Neural progenitor cell (in vitro differentiated cells): ENCODE measurements around the gene DYNLRB1. TPM values are rescaled to one million over a fixed set of nuclear protein-coding genes. Genes with fewer than 3 reads are reported as not detected.

Experiments used
- DNase-seq: peaks from one replicate; pipeline ENCODE4 v3.0.0-alpha.2; 2016; ENCODE audit warnings: low spot score
- H2AFZ ChIP-seq: fragments of 200-600 bp; sonication (generic); replicated peaks from 2 replicates; pipeline ENCODE4 v1.6.1; 2016; ENCODE audit warnings: antibody characterized with exemption
- H3F3A ChIP-seq: fragments of 200-600 bp; sonication (generic); 2 replicates; pipeline ENCODE4 v1.6.1; 2016; ENCODE audit warnings: antibody characterized with exemption, low read depth
- H3K27ac ChIP-seq: fragments of 200-600 bp; sonication (generic); 2 replicates; pipeline ENCODE4 v1.5.1; 2016; ENCODE audit warnings: mild to moderate bottlenecking
- H3K27me3 ChIP-seq: fragments of 200-600 bp; sonication (generic); 2 replicates; pipeline ENCODE4 v1.6.1; 2016; ENCODE audit warnings: mild to moderate bottlenecking, moderate library complexity
- H3K36me3 ChIP-seq: fragments of 200-600 bp; sonication (generic); 2 replicates; pipeline ENCODE4 v1.5.1; 2016
- H3K4me1 ChIP-seq: fragments of 200-600 bp; sonication (generic); 2 replicates; pipeline ENCODE4 v1.6.1; 2016; ENCODE audit warnings: mixed run types
- H3K4me2 ChIP-seq: fragments of 200-600 bp; sonication (generic); 2 replicates; pipeline ENCODE4 v1.6.1; 2016
- H3K4me3 ChIP-seq: fragments of 200-600 bp; sonication (generic); 2 replicates; pipeline ENCODE4 v1.5.1; 2016
- H3K79me2 ChIP-seq: fragments of 200-600 bp; sonication (generic); 2 replicates; pipeline ENCODE4 v1.6.1; 2016; ENCODE audit warnings: low read depth
- H3K9ac ChIP-seq: fragments of 200-600 bp; sonication (generic); 2 replicates; pipeline ENCODE4 v1.6.1; 2016
- H3K9me3 ChIP-seq: fragments of 200-600 bp; sonication (generic); 2 replicates; pipeline ENCODE4 v1.5.1; 2016; ENCODE audit warnings: low read depth
- H4K20me1 ChIP-seq: fragments of 200-600 bp; sonication (generic); 2 replicates; pipeline ENCODE4 v1.6.1; 2016; ENCODE audit warnings: low read depth
- H3K27ac Mint-ChIP-seq: 3 replicates; pipeline ENCODE4 v1.8.0; 2021; ENCODE audit warnings: mixed read lengths
- H3K27me3 Mint-ChIP-seq: 2 replicates; pipeline ENCODE4 v1.8.0; 2022; ENCODE audit warnings: low read depth, mild to moderate bottlenecking, inconsistent platforms, moderate library complexity, mixed read lengths; ENCODE audit not compliant: insufficient read depth
- H3K36me3 Mint-ChIP-seq: 3 replicates; pipeline ENCODE4 v1.8.0; 2021; ENCODE audit warnings: mixed read lengths
- H3K4me1 Mint-ChIP-seq: 3 replicates; pipeline ENCODE4 v1.8.0; 2021; ENCODE audit warnings: mixed read lengths
- H3K4me3 Mint-ChIP-seq: 3 replicates; pipeline ENCODE4 v1.8.0; 2021; ENCODE audit warnings: mild to moderate bottlenecking, moderate library complexity, mixed read lengths
- H3K9me3 Mint-ChIP-seq: 3 replicates; pipeline ENCODE4 v1.8.0; 2020; ENCODE audit warnings: mixed read lengths
- EZH2 ChIP-seq: fragments of 200-600 bp; sonication (generic); IDR thresholded peaks from 2 replicates; pipeline ENCODE4 v1.6.1; 2017; ENCODE audit warnings: antibody characterized with exemption, mild to moderate bottlenecking, moderate library complexity
- EZH2phosphoT487 ChIP-seq: fragments of 200-600 bp; sonication (generic); IDR thresholded peaks from 2 replicates; pipeline ENCODE4 v1.6.1; 2017; ENCODE audit warnings: antibody characterized with exemption
- total RNA-seq: library from RNA; depleted of rRNA; stranded (reverse); fragments of >200 nt; gene quantifications from 2 replicates; pipeline ENCODE4 v1.2.3, GENCODE V29; 2015; ENCODE audit warnings: low replicate concordance
- TF ChIP-seq, protein P1 (sequence below): fragments of 200-600 bp; sonication (generic); IDR thresholded peaks from 2 replicates; pipeline ENCODE4 v1.5.1; 2017; ENCODE audit warnings: antibody characterized with exemption, mild to moderate bottlenecking

DYNLRB1 gene
- total RNA-seq, 1 donor from 2014 or later = 73.1 TPM

DNA sequence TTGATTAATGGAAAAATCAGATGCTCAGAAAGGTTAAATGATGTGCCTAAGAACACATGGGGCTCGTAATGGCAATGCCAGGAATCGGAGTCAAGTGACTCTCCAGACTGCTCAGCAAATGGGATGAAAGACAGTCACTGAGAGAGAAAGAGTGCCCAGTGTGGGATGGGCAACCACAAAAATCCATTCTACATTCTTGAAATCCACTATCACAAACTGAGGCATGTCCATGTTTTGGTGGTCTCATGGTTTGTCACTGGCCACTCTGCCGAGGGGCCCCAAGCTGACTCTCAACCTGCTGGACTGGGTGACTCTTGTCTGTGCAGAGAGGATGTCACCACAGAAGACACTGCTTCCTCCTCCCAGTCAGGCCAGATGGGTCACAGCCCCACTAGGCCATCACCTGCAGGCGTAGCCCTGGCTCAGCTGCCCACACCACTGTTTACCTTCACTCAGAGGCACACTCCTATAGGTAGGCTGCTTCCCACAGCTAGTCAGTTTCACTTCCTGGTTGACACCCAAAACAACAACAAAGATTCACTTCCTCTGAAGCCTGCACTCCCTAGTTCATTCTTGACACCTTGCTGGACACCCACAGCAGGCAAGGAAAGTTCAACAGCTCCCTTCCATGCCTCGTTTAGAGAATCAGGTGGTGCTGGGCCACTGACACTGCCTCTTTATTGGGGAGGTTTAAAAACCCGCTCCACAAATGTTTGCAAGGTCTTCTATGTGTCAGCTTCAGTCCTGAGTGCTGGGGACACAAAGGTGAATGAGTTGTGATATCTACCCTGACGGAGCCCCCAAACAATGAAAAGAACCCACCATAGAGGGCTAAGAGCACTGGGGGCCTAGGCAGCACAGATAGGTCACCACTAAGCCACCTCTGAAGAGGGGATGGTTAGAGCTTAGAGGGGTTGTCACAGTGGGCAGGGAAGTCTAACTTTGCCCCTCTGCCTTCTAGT lies 64.0 kb downstream of the DYNLRB1 start:
- peaks cover 4% of the 10 kb centered on the region for H3K4me1 ChIP-seq
- H3K9ac ChIP-seq = no peak overlapping the region
- Mint-ChIP-seq H3K4me3 (no peak overlapping the region), H3K27me3 (peaks cover 2% of the 10 kb centered on the region), H3K36me3 (peaks cover 8% of the 10 kb centered on the region), H3K4me1 (no peaks in the 10 kb centered on the region), H3K27ac (no peak overlapping the region), H3K9me3 (no peaks in the 10 kb centered on the region)
- H3K36me3 ChIP-seq = no peaks in the 10 kb centered on the region
- no peak for DNase-seq
- no peaks in the 10 kb centered on the region for H3F3A ChIP-seq
- H3K27ac ChIP-seq = no peak overlapping the region
- H3K4me3 ChIP-seq = no peak overlapping the region
- no peaks in the 10 kb centered on the region for H4K20me1 ChIP-seq
- H3K27me3 ChIP-seq = no peaks in the 10 kb centered on the region
- H3K79me2 ChIP-seq = no peaks in the 10 kb centered on the region
- TF ChIP-seq, protein P1, sequence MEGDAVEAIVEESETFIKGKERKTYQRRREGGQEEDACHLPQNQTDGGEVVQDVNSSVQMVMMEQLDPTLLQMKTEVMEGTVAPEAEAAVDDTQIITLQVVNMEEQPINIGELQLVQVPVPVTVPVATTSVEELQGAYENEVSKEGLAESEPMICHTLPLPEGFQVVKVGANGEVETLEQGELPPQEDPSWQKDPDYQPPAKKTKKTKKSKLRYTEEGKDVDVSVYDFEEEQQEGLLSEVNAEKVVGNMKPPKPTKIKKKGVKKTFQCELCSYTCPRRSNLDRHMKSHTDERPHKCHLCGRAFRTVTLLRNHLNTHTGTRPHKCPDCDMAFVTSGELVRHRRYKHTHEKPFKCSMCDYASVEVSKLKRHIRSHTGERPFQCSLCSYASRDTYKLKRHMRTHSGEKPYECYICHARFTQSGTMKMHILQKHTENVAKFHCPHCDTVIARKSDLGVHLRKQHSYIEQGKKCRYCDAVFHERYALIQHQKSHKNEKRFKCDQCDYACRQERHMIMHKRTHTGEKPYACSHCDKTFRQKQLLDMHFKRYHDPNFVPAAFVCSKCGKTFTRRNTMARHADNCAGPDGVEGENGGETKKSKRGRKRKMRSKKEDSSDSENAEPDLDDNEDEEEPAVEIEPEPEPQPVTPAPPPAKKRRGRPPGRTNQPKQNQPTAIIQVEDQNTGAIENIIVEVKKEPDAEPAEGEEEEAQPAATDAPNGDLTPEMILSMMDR = no peak
- TF ChIP-seq EZH2 (no peak), EZH2phosphoT487 (no peak)
- no peak overlapping the region for H2AFZ ChIP-seq
- no peaks in the 10 kb centered on the region for H3K9me3 ChIP-seq
- no peak overlapping the region for H3K4me2 ChIP-seq

DNA sequence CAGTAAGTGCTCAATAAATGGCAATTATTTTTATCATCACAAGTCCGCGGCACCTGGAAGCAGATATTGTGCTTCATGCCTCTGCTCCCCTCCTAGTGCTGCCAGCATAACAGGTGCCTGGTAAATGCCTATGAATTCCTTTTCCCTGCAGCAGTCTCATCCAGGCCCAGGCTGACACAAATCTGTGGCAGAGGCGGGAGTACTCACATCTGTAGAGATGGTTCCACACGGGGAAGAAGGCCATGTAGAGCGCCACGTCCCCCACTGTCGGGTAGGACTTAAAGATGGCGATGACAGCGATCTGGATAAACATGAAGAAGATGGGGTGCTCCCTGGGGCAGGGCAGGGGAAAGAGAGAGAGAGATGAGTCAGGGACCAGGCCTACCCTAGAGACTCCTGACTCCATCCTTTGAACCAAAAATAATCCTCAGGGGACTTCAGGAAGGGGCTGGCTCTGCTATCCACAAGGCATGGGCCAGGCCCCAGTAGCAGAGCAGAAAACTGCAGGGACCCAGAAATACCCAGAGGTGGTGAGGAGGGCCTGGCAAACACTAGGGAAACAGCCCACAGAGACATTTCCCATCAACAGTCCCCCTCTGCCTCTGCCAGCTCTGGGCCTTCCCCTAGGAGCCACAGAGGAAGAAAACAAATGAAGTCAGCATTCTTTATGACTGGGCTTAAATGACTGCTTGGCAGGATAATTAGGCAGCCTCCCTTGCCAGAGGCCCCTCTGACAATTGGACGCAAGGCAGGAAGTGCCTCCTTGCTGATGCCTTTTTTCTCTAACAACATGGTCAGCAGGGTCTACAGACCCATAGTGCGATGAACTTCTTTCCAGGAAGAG lies 65.3 kb downstream of the DYNLRB1 start:
- Histone ChIP-seq H3K79me2 (no peaks in the 10 kb centered on the region), H3K36me3 (no peaks in the 10 kb centered on the region), H3K9ac (no peak overlapping the region), H3K4me2 (no peak overlapping the region), H2AFZ (no peak overlapping the region), H3K4me3 (no peak overlapping the region), H3K4me1 (peaks cover 4% of the 10 kb centered on the region), H3K27ac (no peak overlapping the region), H4K20me1 (no peaks in the 10 kb centered on the region), H3K9me3 (no peaks in the 10 kb centered on the region), H3F3A (no peaks in the 10 kb centered on the region), H3K27me3 (no peaks in the 10 kb centered on the region)
- Mint-ChIP-seq H3K27me3 (peaks cover 2% of the 10 kb centered on the region), H3K36me3 (peaks cover 6% of the 10 kb centered on the region), H3K27ac (no peak overlapping the region), H3K4me3 (no peak overlapping the region), H3K4me1 (no peaks in the 10 kb centered on the region), H3K9me3 (no peaks in the 10 kb centered on the region)
- TF ChIP-seq EZH2phosphoT487 (no peak), EZH2 (no peak)
- TF ChIP-seq, protein P1 = no peak
- DNase-seq = peak; percentile 35

DNA sequence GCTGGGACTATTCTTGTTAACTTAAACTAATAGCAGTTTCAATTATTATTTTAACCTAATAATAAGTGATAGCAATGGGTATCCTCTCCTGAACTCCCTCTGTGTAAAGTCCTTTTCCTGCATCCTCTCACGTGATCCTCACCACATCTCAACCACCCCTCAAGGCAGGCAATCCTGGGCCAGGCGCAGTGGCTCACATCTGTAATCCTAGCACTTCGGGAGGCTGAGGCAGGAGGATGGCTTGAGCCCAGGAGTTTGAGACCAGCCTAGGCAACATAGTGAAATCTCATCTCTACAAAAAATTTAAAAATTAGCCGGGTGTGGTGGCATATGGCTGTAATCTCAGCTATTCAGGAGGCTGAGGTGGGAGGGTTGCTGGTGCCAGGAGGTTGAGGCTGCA lies 66.0 kb downstream of the DYNLRB1 start:
- Mint-ChIP-seq H3K4me3 (no peak overlapping the region), H3K27ac (no peak overlapping the region), H3K36me3 (peaks cover 6% of the 10 kb centered on the region), H3K27me3 (peaks cover 2% of the 10 kb centered on the region), H3K4me1 (no peaks in the 10 kb centered on the region), H3K9me3 (no peaks in the 10 kb centered on the region)
- no peak for DNase-seq
- Histone ChIP-seq H3F3A (no peaks in the 10 kb centered on the region), H3K36me3 (no peaks in the 10 kb centered on the region), H3K79me2 (no peaks in the 10 kb centered on the region), H3K4me3 (no peak overlapping the region), H3K9me3 (no peaks in the 10 kb centered on the region), H3K9ac (no peak overlapping the region), H3K4me2 (no peak overlapping the region), H3K27me3 (no peaks in the 10 kb centered on the region), H3K27ac (no peak overlapping the region), H2AFZ (no peak overlapping the region), H3K4me1 (peaks cover 4% of the 10 kb centered on the region), H4K20me1 (no peaks in the 10 kb centered on the region)
- TF ChIP-seq, protein P1 = no peak
